MCF 10A (cell line): ENCODE data around the gene SLC16A5. TPM values are rescaled to one million over a fixed set of nuclear protein-coding genes. Genes with fewer than 3 reads are reported as not detected.

ENCODE experiments used
- BruUV-seq: library from RNA; stranded (reverse); fragments of 400-500 nt; replicated peaks from 2 replicates; lab custom pipeline; 2021; lab: Mats Ljungman, UMichigan
- CTCF ChIA-PET: fragments of 300-600 bp; sonication (Branson Sonifier 250); formaldehyde crosslinking; extraction: SDS; loops from one replicate; lab custom pipeline; 2021; ENCODE audit warnings: antibody characterized with exemption, inconsistent platforms; lab: Yijun Ruan, JAX
- POLR2A ChIA-PET: fragments of 300-600, 350-650 bp; sonication (Branson Sonifier 250); formaldehyde crosslinking; extraction: SDS; loops from one replicate; lab custom pipeline; 2020; ENCODE audit warnings: antibody characterized with exemption, inconsistent platforms; lab: Yijun Ruan, JAX
- DNase-seq: peaks from one replicate; pipeline ENCODE4 v3.0.0-alpha.2; 2018; ENCODE audit not compliant: unreplicated experiment
- H3K27ac Mint-ChIP-seq: one replicate; pipeline ENCODE4 v1.8.0; 2022; ENCODE audit warnings: mild to moderate bottlenecking, low read depth, mixed read lengths; ENCODE audit not compliant: unreplicated experiment
- H3K27me3 Mint-ChIP-seq: one replicate; pipeline ENCODE4 v1.8.0; 2022; ENCODE audit warnings: mixed read lengths; ENCODE audit not compliant: insufficient read depth, unreplicated experiment
- H3K36me3 Mint-ChIP-seq: one replicate; pipeline ENCODE4 v1.8.0; 2022; ENCODE audit warnings: mild to moderate bottlenecking, moderate library complexity, mixed read lengths; ENCODE audit not compliant: insufficient read depth, unreplicated experiment
- H3K4me1 Mint-ChIP-seq: one replicate; pipeline ENCODE4 v1.8.0; 2022; ENCODE audit warnings: mixed read lengths; ENCODE audit not compliant: insufficient read depth, unreplicated experiment
- H3K4me3 Mint-ChIP-seq: one replicate; pipeline ENCODE4 v1.8.0; 2022; ENCODE audit warnings: mild to moderate bottlenecking, moderate library complexity, mixed read lengths; ENCODE audit not compliant: unreplicated experiment
- H3K9me3 Mint-ChIP-seq: one replicate; pipeline ENCODE4 v1.8.0; 2022; ENCODE audit warnings: mixed read lengths; ENCODE audit not compliant: unreplicated experiment
- CTCF ChIP-seq: fragments of 200-600 bp; IDR thresholded peaks from one replicate; pipeline ENCODE4 v1.8.0; 2022; ENCODE audit warnings: antibody characterized with exemption, mild to moderate bottlenecking; ENCODE audit not compliant: unreplicated experiment
- intact Hi-C: fragments of 100-400 bp; cut with micrococcal nuclease; formaldehyde crosslinking; loops from 2 replicates; pipeline ENCODE4 v1.14.1; 2022
- total RNA-seq: library from RNA; stranded (reverse); gene quantifications from 2 replicates; pipeline ENCODE4 v1.2.3, GENCODE V29; 2022

The SLC16A5 gene
- total RNA-seq, 1 experiment from 2014 or later: 26.0 TPM

- intact Hi-C loops: no loop called here
- H3K36me3 Mint-ChIP-seq: peaks cover 8% of the 10 kb centered on the region
- peaks cover 16% of the 10 kb centered on the region for H3K4me1 Mint-ChIP-seq
- no peaks in the 10 kb centered on the region for H3K9me3 Mint-ChIP-seq
- H3K27me3 Mint-ChIP-seq: no peaks in the 10 kb centered on the region
- no peak for DNase-seq
- H3K4me3 Mint-ChIP-seq: no peak overlapping the region
- TF ChIP-seq CTCF: no peak
- ChIA-PET POLR2A (interaction anchor here (0.6 to 4.4 kb wide), 5 partner anchors 14 to 70 kb away, joined by 3 to 32 read pairs (median 4); partner anchors contain the start of genes ARMC7 and JPT1), CTCF (interaction anchor here (0.6 to 8.2 kb wide), 7 partner anchors 11 to 80 kb away, joined by 3 to 100 read pairs (median 4); no protein-coding TSS in a partner anchor)
- no TSS peak for BruUV-seq
- H3K27ac Mint-ChIP-seq: no peak overlapping the region
Observed at GRCh38 chr17:75129576-75129975, 41.8 kb downstream of the SLC16A5 start.

GRCh38 chr17:75130059-75130631 is 42.4 kb downstream of the SLC16A5 start:
- peaks cover 10% of the 10 kb centered on the region for H3K4me1 Mint-ChIP-seq
- ChIA-PET CTCF (interaction anchor here (0.6 to 8.2 kb wide), 13 partner anchors 10 to 138 kb away, joined by 3 to 100 read pairs (median 3); no protein-coding TSS in a partner anchor), POLR2A (interaction anchor here (0.6 to 4.4 kb wide), 9 partner anchors 14 to 80 kb away, joined by 3 to 32 read pairs (median 5); partner anchors contain the start of genes ARMC7 and JPT1)
- BruUV-seq: no TSS peak
- H3K36me3 Mint-ChIP-seq: peaks cover 8% of the 10 kb centered on the region
- TF ChIP-seq CTCF: no peak
- peak overlapping the region; percentile 84 for H3K4me3 Mint-ChIP-seq
- no peak for DNase-seq
- H3K27ac Mint-ChIP-seq: peak overlapping the region; percentile 63
- no peaks in the 10 kb centered on the region for H3K27me3 Mint-ChIP-seq
- intact Hi-C loops: no loop called here
- H3K9me3 Mint-ChIP-seq: no peaks in the 10 kb centered on the region

GRCh38 chr17:75130632-75131277 is 43.0 kb downstream of the SLC16A5 start:
- ChIA-PET POLR2A (interaction anchor here (0.6 to 4.4 kb wide), 15 partner anchors 15 to 221 kb away, joined by 3 to 32 read pairs (median 5); partner anchors contain the start of genes ARMC7, JPT1, MRPL58 and NUP85), CTCF (interaction anchor here (0.6 to 8.2 kb wide), 14 partner anchors 13 to 148 kb away, joined by 3 to 100 read pairs (median 4); partner anchors contain the start of gene ARMC7)
- peaks cover 12% of the 10 kb centered on the region for H3K36me3 Mint-ChIP-seq
- peak; percentile 71 for DNase-seq
- no peaks in the 10 kb centered on the region for H3K9me3 Mint-ChIP-seq
- peak; percentile 40 for TF ChIP-seq CTCF
- intact Hi-C loops: loop anchor here (1.0 kb wide), 2 partner anchors 16 to 41 kb away; no protein-coding TSS in a partner anchor
- no peaks in the 10 kb centered on the region for H3K27me3 Mint-ChIP-seq
- H3K27ac Mint-ChIP-seq: peak overlapping the region; percentile 63
- H3K4me1 Mint-ChIP-seq: peaks cover 7% of the 10 kb centered on the region
- TSS peak; percentile 56 for BruUV-seq
- peak overlapping the region; percentile 84 for H3K4me3 Mint-ChIP-seq
